ENCODE results near the gene CAV2. TPM values are rescaled to one million over a fixed set of nuclear protein-coding genes. Genes with fewer than 3 reads are reported as not detected.
A peak's percentile ranks its signal among the peaks of the same experiment; 100 is the strongest.

The CAV2 gene
- total and polyA plus RNA-seq, 2 of the 8 experiments (the other 6 are each of a cell fraction or from before 2014, with no cell fraction given), result 2.8 to 4.7 TPM

- no peak for TF ChIP-seq ATF3 (IDR thresholded peaks at IDR 0.05; ENCODE audit: insufficient read depth, low read depth, low read length)
- no peak for TF ChIP-seq RXRA (IDR thresholded peaks at IDR 0.05; ENCODE audit: insufficient read depth, low read depth, low read length)
- TF ChIP-seq GABPA (IDR thresholded peaks at IDR 0.05; ENCODE audit: borderline replicate concordance, insufficient read depth, low read length), result no peak
- peak; percentile 72 for TF ChIP-seq JUND (IDR thresholded peaks at IDR 0.05; ENCODE audit: low read length)
These were observed 22.7 kb downstream of the CAV2 start (continued) for GRCh38 chr7:116522247-116522646.
